ENCODE results near the gene RAB6B.

DNA sequence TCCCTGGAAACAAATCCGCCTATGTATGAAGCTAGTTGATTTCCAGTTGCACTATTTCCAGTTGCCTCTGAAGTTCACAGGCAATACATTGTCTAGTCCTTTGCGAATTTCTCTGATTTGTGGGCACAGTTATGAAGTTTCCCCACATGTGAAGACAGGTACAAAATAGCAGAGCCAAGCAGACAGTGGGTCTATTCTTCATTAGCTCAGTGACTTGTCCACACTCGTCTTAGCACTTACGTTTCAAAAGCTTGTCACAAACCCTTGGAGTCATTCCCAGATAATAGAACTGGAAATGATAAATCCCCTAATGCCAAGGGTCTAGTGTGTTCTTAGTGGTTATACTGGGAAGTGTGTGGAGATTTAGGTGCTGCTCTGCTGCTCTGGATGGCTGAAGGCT is 75.6 kb downstream of the RAB6B start:
- TF ChIP-seq CTCF (IDR thresholded peaks at IDR 0.05; ENCODE audit: low read depth, low read length) (no peak), EZH2phosphoT487 (IDR thresholded peaks at IDR 0.05; ENCODE audit: low read depth) (no peak)

All from OCI-LY3 (cell line).